Hepatocyte (in vitro differentiated cells): ENCODE measurements around the gene ABL1.

Experiments
- EZH2phosphoT487 ChIP-seq: fragments of 200-600 bp; sonication (generic); IDR thresholded peaks from one replicate; pipeline ENCODE4 v1.6.1; 2018; ENCODE audit warnings: antibody characterized with exemption, mild to moderate bottlenecking, low read depth, moderate library complexity; ENCODE audit not compliant: unreplicated experiment, severe bottlenecking
- TF ChIP-seq, protein P1 (sequence below): fragments of 200-600 bp; sonication (generic); IDR thresholded peaks from 2 replicates; pipeline ENCODE4 v1.5.1; 2016; ENCODE audit warnings: antibody characterized with exemption, mild to moderate bottlenecking; ENCODE audit not compliant: poor library complexity

GRCh38 chr9:130908146-130908877 is 73.3 kb downstream of the ABL1 start:
- TF ChIP-seq, protein P1, sequence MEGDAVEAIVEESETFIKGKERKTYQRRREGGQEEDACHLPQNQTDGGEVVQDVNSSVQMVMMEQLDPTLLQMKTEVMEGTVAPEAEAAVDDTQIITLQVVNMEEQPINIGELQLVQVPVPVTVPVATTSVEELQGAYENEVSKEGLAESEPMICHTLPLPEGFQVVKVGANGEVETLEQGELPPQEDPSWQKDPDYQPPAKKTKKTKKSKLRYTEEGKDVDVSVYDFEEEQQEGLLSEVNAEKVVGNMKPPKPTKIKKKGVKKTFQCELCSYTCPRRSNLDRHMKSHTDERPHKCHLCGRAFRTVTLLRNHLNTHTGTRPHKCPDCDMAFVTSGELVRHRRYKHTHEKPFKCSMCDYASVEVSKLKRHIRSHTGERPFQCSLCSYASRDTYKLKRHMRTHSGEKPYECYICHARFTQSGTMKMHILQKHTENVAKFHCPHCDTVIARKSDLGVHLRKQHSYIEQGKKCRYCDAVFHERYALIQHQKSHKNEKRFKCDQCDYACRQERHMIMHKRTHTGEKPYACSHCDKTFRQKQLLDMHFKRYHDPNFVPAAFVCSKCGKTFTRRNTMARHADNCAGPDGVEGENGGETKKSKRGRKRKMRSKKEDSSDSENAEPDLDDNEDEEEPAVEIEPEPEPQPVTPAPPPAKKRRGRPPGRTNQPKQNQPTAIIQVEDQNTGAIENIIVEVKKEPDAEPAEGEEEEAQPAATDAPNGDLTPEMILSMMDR = no peak
- TF ChIP-seq EZH2phosphoT487 = no peak
